IMR-90 (cell line): Measurements from ENCODE around the gene DBN1.

Experiments used
- BHLHE40 ChIP-seq: fragments of 150-350 bp; IDR thresholded peaks from 2 replicates; pipeline ENCODE4 v1.6.1; 2016; ENCODE audit warnings: mild to moderate bottlenecking, low read depth, low read length
- CHD1 ChIP-seq: IDR thresholded peaks from 2 replicates; pipeline ENCODE4 v1.6.1; 2012; ENCODE audit warnings: low read depth, low read length, improper control_type of control experiment
- TF ChIP-seq, protein P1 (sequence below): conservative IDR thresholded peaks from 2 replicates; pipeline ENCODE4 v1.5.1; 2012; ENCODE audit warnings: mild to moderate bottlenecking, low read depth, low read length, improper control_type of control experiment

DNA sequence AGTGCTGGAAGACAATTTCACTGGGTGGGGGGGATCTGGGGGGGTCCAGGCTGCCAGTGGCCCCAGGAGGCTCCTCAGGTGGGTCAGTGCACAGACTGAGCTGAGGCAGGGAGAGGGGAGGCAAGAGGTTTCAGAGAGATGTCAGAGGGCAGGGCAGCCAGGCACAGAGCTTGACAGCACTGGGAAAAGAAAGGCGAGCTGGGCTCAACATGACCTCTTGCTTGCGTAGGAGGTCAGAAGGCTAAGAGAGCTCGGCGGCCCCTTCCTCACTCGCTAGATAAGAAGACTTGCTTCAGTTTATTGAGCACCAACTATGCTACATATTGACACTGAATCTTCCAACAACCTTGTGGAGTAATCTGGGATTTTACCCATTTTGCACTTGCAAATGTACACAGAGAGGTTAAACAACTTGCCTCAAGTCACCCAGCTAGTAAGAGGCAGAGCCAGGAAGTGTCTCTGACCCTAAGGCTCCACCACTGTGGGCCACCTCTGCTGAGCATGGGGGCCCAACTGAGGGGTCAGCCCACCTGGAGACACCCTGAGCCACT lies 20.4 kb upstream of the DBN1 start:
- no peak for TF ChIP-seq BHLHE40
- TF ChIP-seq, protein P1, sequence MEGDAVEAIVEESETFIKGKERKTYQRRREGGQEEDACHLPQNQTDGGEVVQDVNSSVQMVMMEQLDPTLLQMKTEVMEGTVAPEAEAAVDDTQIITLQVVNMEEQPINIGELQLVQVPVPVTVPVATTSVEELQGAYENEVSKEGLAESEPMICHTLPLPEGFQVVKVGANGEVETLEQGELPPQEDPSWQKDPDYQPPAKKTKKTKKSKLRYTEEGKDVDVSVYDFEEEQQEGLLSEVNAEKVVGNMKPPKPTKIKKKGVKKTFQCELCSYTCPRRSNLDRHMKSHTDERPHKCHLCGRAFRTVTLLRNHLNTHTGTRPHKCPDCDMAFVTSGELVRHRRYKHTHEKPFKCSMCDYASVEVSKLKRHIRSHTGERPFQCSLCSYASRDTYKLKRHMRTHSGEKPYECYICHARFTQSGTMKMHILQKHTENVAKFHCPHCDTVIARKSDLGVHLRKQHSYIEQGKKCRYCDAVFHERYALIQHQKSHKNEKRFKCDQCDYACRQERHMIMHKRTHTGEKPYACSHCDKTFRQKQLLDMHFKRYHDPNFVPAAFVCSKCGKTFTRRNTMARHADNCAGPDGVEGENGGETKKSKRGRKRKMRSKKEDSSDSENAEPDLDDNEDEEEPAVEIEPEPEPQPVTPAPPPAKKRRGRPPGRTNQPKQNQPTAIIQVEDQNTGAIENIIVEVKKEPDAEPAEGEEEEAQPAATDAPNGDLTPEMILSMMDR: no peak
- TF ChIP-seq CHD1: no peak
